Natural killer cell (primary cell): ENCODE results near the gene LINC01488. TPM values are rescaled to one million over a fixed set of nuclear protein-coding genes. Genes with fewer than 3 reads are reported as not detected.

Experiments
- ATAC-seq, 3 donors: fragments of 150-1000 bp in 2 of 3; fragments of 200-7000 bp in 1 of 3; cut with Tn5 transposase; 1 replicate in 1 of 3; 2 replicates in 2 of 3; pipeline ENCODE4 v1.10.0; 2021; ENCODE audit warnings: mild to moderate bottlenecking in 2 of 3, moderate library complexity in 2 of 3
- DNase-seq, 2 donors: peaks; one replicate each; pipeline versions ENCODE4 v3.0.0 to v3.0.0-alpha.2; 2013 to 2021; ENCODE audit warnings: mixed read lengths in 1 of 2
- H3K27ac ChIP-seq: one replicate; pipeline ENCODE4 v1.5.1; 2013; ENCODE audit warnings: mild to moderate bottlenecking, low read length
- H3K27me3 ChIP-seq: one replicate; pipeline ENCODE4 v1.6.1; 2013; ENCODE audit warnings: low read length; ENCODE audit not compliant: control insufficient read depth, insufficient read depth
- H3K36me3 ChIP-seq: one replicate; pipeline ENCODE4 v1.6.1; 2013; ENCODE audit warnings: low read length; ENCODE audit not compliant: control insufficient read depth, insufficient read depth
- H3K4me1 ChIP-seq: one replicate; pipeline ENCODE4 v1.6.1; 2013; ENCODE audit warnings: low read length; ENCODE audit not compliant: control insufficient read depth, insufficient read depth
- H3K4me3 ChIP-seq: one replicate; pipeline ENCODE4 v1.5.1; 2013; ENCODE audit warnings: low read length
- H3K9me3 ChIP-seq: one replicate; pipeline ENCODE4 v1.6.1; 2013; ENCODE audit warnings: low read length; ENCODE audit not compliant: control insufficient read depth, insufficient read depth
- H3K27ac Mint-ChIP-seq, 2 donors: one replicate each; pipeline ENCODE4 v1.8.0; 2022; ENCODE audit warnings: mild to moderate bottlenecking in 2 of 2, mixed read lengths in 2 of 2, moderate library complexity in 1 of 2
- H3K27me3 Mint-ChIP-seq, 2 donors: one replicate each; pipeline ENCODE4 v1.8.0; 2022; ENCODE audit warnings: low read depth in 2 of 2, mixed read lengths in 2 of 2
- H3K36me3 Mint-ChIP-seq: one replicate; pipeline ENCODE4 v1.8.0; 2022; ENCODE audit warnings: mixed read lengths
- H3K4me1 Mint-ChIP-seq, 2 donors: one replicate each; pipeline ENCODE4 v1.8.0; 2022; ENCODE audit warnings: mixed read lengths in 2 of 2
- H3K4me3 Mint-ChIP-seq: one replicate; pipeline ENCODE4 v1.8.0; 2022; ENCODE audit warnings: mild to moderate bottlenecking, moderate library complexity, mixed read lengths
- H3K9me3 Mint-ChIP-seq, 2 donors: one replicate each; pipeline ENCODE4 v1.8.0; 2022; ENCODE audit warnings: mixed read lengths in 2 of 2
- WGBS: methylation state at CpG from one replicate; pipeline ENCODE4 v1.1.7; 2013; ENCODE audit warnings: missing lambda C conversion rate; ENCODE audit not compliant: insufficient coverage; 5-methylcytosine and 5-hydroxymethylcytosine counted together
- intact Hi-C: fragments of 100-400 bp; cut with micrococcal nuclease; formaldehyde crosslinking; loops from one replicate; pipeline ENCODE4 v1.14.2; 2022
- total RNA-seq, 4 donors: library from RNA; stranded (reverse); fragments of 120-200 nt in 1 of 4; gene quantifications; one replicate each; pipeline versions ENCODE4 v1.2.3 to v1.2.4, GENCODE V29; 2013 to 2022
- TF ChIP-seq, protein P1 (sequence below): fragments of 200-600 bp; IDR thresholded peaks from one replicate; pipeline ENCODE4 v1.8.0; 2022; ENCODE audit warnings: antibody characterized with exemption

LINC01488 gene
- total RNA-seq, 3 donors from 2014 or later (not counting 1 experiment from before 2014, with no cell fraction given): not detected

DNA sequence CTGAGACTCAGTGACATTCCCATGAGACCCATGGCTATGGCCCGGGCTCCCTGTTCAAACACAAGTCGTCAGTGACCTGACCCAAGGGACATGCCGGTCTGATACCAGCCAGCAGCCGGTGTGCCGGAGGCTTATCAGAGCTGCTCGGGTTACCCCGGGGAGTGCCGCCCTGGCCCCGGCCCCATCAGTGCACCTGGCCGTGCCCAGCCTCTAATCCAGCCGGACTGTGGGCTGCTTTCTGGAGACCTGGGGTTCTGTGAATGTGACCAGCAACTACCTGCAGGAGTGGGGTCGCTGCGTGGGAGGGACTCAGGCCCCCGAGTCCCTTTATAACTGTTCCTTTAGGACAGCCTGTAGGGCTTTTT is 52.7 kb downstream of the LINC01488 start:
- DNase-seq (no peak), ATAC-seq (no peak)
- no peaks in the 10 kb centered on the region for H3K36me3 Mint-ChIP-seq
- H3K9me3 ChIP-seq: no peaks in the 10 kb centered on the region
- peaks cover 0 to 11% of the 10 kb centered on the region in 2 donors for H3K4me1 Mint-ChIP-seq
- no peak overlapping the region for H3K27ac ChIP-seq
- no peaks in the 10 kb centered on the region for H3K27me3 ChIP-seq
- H3K27ac Mint-ChIP-seq: no peak overlapping the region
- TF ChIP-seq, protein P1, sequence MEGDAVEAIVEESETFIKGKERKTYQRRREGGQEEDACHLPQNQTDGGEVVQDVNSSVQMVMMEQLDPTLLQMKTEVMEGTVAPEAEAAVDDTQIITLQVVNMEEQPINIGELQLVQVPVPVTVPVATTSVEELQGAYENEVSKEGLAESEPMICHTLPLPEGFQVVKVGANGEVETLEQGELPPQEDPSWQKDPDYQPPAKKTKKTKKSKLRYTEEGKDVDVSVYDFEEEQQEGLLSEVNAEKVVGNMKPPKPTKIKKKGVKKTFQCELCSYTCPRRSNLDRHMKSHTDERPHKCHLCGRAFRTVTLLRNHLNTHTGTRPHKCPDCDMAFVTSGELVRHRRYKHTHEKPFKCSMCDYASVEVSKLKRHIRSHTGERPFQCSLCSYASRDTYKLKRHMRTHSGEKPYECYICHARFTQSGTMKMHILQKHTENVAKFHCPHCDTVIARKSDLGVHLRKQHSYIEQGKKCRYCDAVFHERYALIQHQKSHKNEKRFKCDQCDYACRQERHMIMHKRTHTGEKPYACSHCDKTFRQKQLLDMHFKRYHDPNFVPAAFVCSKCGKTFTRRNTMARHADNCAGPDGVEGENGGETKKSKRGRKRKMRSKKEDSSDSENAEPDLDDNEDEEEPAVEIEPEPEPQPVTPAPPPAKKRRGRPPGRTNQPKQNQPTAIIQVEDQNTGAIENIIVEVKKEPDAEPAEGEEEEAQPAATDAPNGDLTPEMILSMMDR: no peak
- no peaks in the 10 kb centered on the region for H3K9me3 Mint-ChIP-seq
- no peak overlapping the region for H3K4me3 ChIP-seq
- H3K4me3 Mint-ChIP-seq: no peak overlapping the region
- intact Hi-C loops: no loop called here
- no peaks in the 10 kb centered on the region for H3K36me3 ChIP-seq
- 88% methylated on average over 14 of the region's 14 CpGs for WGBS
- peaks cover 19 to 30% of the 10 kb centered on the region in 2 donors for H3K27me3 Mint-ChIP-seq
- H3K4me1 ChIP-seq: peaks cover 26% of the 10 kb centered on the region

DNA sequence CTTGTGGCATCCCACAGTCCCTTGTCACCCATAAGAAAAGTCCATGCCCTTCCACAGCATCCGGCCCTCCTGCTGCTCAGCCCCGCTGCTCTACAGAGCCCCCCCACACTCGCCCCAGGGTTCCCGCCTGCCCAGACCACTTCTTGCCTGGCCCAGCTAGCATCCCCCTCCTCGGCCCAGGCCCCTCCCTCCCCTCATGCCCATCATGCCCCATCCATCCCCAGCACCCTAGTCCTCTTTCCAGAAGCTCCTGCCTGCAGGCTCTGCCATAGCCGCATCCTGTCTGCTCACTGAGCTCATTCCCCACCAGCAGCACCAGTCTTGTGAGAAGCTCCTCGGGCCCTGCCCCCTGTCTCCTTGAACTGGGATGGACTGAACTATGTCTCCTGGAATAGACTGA is 54.4 kb downstream of the LINC01488 start:
- Mint-ChIP-seq H3K27ac (no peak overlapping the region), H3K9me3 (no peaks in the 10 kb centered on the region), H3K4me3 (no peak overlapping the region), H3K4me1 (peaks cover 0 to 8% of the 10 kb centered on the region in 2 donors), H3K27me3 (peaks cover 4 to 15% of the 10 kb centered on the region in 2 donors), H3K36me3 (no peaks in the 10 kb centered on the region)
- H3K4me1 ChIP-seq: peaks cover 25% of the 10 kb centered on the region
- ATAC-seq: no peak
- 86% methylated on average over 7 of the region's 7 CpGs for WGBS
- H3K9me3 ChIP-seq: no peaks in the 10 kb centered on the region
- H3K4me3 ChIP-seq: no peak overlapping the region
- H3K27ac ChIP-seq: no peak overlapping the region
- TF ChIP-seq, protein P1: no peak
- DNase-seq: no peak
- H3K27me3 ChIP-seq: no peaks in the 10 kb centered on the region
- H3K36me3 ChIP-seq: no peaks in the 10 kb centered on the region
- intact Hi-C loops: no loop called here

DNA sequence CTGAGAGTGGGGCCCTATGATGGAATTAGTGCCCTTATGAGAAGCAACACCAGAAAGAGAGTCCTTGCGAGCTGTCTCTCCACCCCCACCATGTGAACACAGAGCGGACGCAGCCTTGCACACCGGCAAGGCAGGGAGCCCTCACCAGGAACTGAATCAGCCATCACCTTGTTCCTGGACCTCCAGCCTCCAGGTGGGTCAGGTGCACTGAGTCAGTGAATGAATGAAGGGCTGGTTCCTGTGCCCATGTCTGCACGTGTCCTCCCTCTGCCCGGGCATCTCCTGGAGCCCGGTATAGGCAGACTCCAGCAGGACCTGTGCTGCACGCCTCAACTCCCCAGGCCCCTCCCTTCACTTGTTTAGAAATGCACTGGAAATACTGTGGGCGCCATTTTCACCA is 54.9 kb downstream of the LINC01488 start:
- Mint-ChIP-seq H3K27ac (no peak overlapping the region), H3K27me3 (peaks cover 2 to 10% of the 10 kb centered on the region in 2 donors), H3K4me1 (peaks cover 0 to 8% of the 10 kb centered on the region in 2 donors), H3K4me3 (no peak overlapping the region), H3K9me3 (no peaks in the 10 kb centered on the region), H3K36me3 (no peaks in the 10 kb centered on the region)
- TF ChIP-seq, protein P1: no peak
- H3K27ac ChIP-seq: no peak overlapping the region
- H3K9me3 ChIP-seq: no peaks in the 10 kb centered on the region
- no peak overlapping the region for H3K4me3 ChIP-seq
- intact Hi-C loops: no loop called here
- DNase-seq: no peak
- peaks cover 22% of the 10 kb centered on the region for H3K4me1 ChIP-seq
- no peak for ATAC-seq
- WGBS: 95% methylated on average over 8 of the region's 9 CpGs
- H3K36me3 ChIP-seq: no peaks in the 10 kb centered on the region
- no peaks in the 10 kb centered on the region for H3K27me3 ChIP-seq

- TF ChIP-seq, protein P1: no peak
- ATAC-seq: no peak
Measured at GRCh38 chr11:69537126-69537525, 55.7 kb downstream of the LINC01488 start.

More at GRCh38 chr11:69537126-69537525, 55.7 kb downstream of the LINC01488 start:
- Histone ChIP-seq H3K4me3 (no peak overlapping the region), H3K27me3 (no peaks in the 10 kb centered on the region), H3K4me1 (peaks cover 16% of the 10 kb centered on the region), H3K36me3 (no peaks in the 10 kb centered on the region), H3K9me3 (no peaks in the 10 kb centered on the region), H3K27ac (no peak overlapping the region)
- WGBS: 92% methylated on average over 10 of the region's 10 CpGs
- no peak for DNase-seq
- no peak overlapping the region for H3K4me3 Mint-ChIP-seq
- peaks cover 2 to 6% of the 10 kb centered on the region in 2 donors for H3K27me3 Mint-ChIP-seq
- H3K27ac Mint-ChIP-seq: no peak overlapping the region
- peaks cover 0 to 8% of the 10 kb centered on the region in 2 donors for H3K4me1 Mint-ChIP-seq
- H3K36me3 Mint-ChIP-seq: no peaks in the 10 kb centered on the region
- no peaks in the 10 kb centered on the region for H3K9me3 Mint-ChIP-seq
- intact Hi-C loops: no loop called here
